ENCODE results near the gene DENND1A.

GRCh38 chr9:123843703-123844102 is 86.2 kb downstream of the DENND1A start:
- no peak for TF ChIP-seq CTCF (IDR thresholded peaks at IDR 0.05; ENCODE audit: insufficient read depth, low read depth, low read length)
- no peak for TF ChIP-seq EZH2 (IDR thresholded peaks at IDR 0.05; ENCODE audit: insufficient read depth, low read length)

Data from astrocyte (in vitro differentiated cells and primary cell).